HL-60/S4 (cell line): ENCODE data around the gene PEX11B.

Experiments
- in situ Hi-C: fragments of 300-500 bp; cut with MboI; formaldehyde crosslinking; loops from 2 replicates; pipeline ENCODE4 v1.14.3; 2022; ENCODE audit warnings: low sequenced_read_pairs

PEX11B gene

DNA sequence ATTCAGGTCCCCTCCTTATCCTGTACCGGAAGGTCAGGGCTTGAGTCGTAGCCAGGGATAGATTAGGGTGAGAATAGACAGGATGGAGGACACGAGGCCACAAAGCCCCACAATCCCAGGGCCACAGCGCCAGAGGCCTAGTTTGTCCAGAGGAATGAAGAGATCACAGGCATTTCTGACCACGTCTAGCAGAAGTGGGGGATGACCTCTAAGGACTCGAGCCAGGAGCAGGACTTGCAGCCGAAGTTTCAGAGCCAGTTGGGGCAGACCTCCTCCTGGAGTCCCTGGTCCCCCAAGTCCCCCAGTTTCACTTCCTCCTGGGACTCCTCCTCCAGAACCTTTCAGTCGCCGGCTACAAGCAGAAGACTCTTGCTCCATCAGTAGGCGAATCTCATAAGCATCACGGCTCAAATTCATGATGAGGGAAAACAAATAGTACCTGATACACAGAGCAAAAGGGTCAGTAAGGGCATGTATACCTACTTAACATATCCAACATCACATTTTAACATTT lies 6.3 kb downstream of the PEX11B start:
- in situ Hi-C loops, result no loop called here

- in situ Hi-C loops, result no loop called here
Measured at GRCh38 chr1:145908653-145909052, 9.9 kb downstream of the PEX11B start.

GRCh38 chr1:145906954-145907753 lies 11.4 kb downstream of the PEX11B start:
- in situ Hi-C loops, result no loop called here

DNA sequence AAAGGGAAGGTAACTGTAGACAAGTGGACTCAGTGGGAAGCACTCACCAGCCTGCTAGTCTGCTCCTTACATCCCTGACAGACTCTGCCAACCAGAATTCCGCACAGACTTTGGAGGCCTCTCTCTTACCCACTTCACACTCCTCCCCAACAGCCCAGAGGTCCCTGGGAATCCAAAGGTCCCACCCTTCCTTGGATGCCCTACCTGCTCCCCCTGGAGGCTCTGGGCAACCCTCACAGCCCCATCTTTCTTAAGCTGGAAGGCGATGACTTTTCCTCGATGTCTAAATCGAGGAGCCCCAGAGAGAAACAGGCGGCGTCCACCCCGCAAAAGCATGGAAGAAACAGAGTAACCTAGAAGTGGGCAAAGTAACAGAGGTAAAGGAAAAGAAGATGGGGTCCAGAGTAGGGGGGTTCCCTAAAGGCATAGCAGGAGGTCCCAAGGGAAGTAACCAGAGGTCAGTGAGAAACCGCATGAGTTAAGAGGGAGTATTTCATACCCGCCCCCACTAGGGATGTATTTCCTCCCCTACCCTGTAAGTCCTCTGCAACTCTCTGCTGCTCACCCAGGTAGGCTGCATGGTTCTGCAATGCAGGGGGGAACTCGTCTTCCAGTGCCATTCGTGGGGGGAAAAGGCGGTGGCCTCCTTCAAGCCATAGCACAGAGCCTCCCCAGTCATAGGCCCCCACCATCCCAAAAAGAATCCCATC lies 17.1 kb downstream of the PEX11B start:
- in situ Hi-C loops, result no loop called here

DNA sequence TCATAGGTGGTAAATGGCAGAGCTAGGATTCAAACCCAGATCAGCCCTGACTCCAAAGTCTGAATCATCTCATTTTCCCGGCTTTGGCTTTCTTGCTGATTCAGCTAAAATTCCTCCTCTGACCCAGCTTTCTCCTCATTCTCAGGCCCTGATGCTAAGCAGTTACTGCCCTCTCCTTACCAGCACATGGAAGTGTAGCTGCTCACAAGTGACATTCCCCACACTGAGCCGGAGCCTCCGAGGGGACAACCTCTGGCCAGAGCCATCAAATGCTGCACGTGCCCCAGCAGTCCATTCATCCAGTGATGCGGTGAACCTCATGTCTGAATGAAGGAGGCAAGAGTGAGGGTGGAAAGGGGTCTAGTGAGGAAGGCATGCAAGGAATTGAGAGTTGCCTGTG lies 19.8 kb downstream of the PEX11B start:
- in situ Hi-C loops, result loop anchor here (10.0 kb wide), 1 partner anchor 106 kb away; no protein-coding TSS in a partner anchor

DNA sequence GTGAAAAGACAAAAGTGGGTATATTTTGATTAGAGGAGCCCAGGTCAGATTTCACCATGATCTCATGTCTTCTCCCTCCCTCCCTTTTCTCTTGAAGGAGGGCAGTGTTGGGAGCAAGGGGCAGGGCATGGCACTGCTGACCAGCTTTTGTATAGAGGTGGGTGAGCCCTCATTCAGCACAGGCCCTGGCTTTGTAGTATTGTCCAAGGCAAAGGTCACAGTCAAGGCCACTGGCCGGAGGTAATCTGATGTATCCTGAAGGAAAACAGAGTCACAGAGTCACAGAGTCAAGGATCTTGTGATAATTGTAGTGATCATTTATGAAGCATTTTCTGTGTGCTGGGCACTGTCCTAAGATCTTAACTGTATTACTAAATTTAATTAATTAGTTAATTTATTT lies 20.5 kb downstream of the PEX11B start:
- in situ Hi-C loops, result loop anchor here (10.0 kb wide), 1 partner anchor 107 kb away; no protein-coding TSS in a partner anchor

DNA sequence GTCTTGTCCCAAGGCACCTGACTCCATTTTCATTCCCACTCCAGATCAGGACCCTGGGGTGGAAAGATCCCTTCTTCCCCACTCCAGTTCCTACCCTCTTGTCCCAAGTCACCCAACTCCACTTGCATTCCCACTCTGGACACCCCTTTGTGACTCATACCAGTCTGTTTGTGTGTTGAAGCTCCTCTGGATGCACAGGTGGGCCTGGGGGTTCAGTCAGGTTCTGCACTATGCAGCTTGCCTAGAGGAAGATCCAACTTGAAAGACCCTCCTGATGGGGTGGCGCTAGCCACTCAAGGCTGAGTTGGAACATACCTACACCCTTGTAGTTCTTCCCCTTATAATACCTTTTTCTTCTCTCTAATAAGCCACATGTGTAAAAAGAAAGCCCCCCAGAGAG lies 23.0 kb downstream of the PEX11B start:
- in situ Hi-C loops, result loop anchor here (10.0 kb wide), 1 partner anchor 109 kb away; no protein-coding TSS in a partner anchor

- in situ Hi-C loops, result loop anchor here (10.0 kb wide), 1 partner anchor 111 kb away; no protein-coding TSS in a partner anchor
Measured at GRCh38 chr1:145893306-145894055, 25.0 kb downstream of the PEX11B start.

GRCh38 chr1:145892486-145893087 lies 25.9 kb downstream of the PEX11B start:
- in situ Hi-C loops, result loop anchor here (10.0 kb wide), 1 partner anchor 112 kb away; no protein-coding TSS in a partner anchor

DNA sequence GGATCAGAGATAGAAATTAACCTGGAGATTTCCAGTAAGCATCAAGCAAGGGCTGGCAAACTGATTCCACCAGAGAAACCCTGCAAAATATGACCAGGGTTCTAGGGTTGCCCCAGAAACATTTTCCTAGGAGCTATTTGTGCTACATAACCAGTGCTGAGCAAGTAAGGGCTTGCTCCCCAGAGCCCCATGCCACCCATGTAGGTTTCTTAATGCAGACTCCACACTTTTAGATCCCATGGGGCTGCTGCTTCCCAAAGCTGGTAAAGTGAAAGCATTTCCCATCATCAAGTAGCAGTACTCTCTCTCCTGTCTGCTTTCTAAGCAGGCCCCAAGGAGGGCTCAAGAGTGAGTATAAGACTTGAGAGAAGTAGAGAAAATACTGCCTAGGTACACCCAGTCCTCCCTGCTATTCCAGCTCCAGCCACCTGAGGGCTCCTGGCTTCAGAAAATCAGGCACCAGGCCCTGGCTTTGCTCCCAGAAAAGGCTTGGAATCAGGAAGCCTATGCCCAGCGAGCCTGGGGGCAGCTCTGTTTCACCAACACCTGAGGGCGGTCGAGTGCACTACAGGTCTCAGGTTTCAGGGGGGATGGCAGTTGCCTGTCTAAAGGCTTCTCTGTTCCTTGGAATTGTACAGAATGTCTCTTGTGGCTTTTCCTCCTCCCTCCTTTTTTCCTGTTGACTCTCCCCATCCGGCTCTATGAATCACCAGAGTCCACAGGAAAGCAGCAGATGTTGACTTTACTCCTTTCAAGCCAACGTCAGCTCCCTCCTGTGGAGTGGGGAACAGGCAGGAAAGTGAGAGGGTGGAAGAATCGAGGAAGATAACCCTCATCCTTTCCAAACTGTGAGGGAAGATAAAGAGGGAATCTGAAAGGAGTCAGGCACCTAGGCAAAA lies 26.7 kb downstream of the PEX11B start:
- in situ Hi-C loops, result loop anchor here (10.0 kb wide), 1 partner anchor 113 kb away; no protein-coding TSS in a partner anchor

- in situ Hi-C loops, result loop anchor here (10.0 kb wide), 1 partner anchor 114 kb away; no protein-coding TSS in a partner anchor
Measured at GRCh38 chr1:145891143-145891542, 27.4 kb downstream of the PEX11B start.

GRCh38 chr1:145889722-145890121 lies 28.8 kb downstream of the PEX11B start:
- in situ Hi-C loops, result loop anchor here (10.0 kb wide), 1 partner anchor 115 kb away; no protein-coding TSS in a partner anchor

GRCh38 chr1:145887631-145888030 lies 30.9 kb downstream of the PEX11B start:
- in situ Hi-C loops, result no loop called here

GRCh38 chr1:145886816-145887215 lies 31.7 kb downstream of the PEX11B start:
- in situ Hi-C loops, result no loop called here

DNA sequence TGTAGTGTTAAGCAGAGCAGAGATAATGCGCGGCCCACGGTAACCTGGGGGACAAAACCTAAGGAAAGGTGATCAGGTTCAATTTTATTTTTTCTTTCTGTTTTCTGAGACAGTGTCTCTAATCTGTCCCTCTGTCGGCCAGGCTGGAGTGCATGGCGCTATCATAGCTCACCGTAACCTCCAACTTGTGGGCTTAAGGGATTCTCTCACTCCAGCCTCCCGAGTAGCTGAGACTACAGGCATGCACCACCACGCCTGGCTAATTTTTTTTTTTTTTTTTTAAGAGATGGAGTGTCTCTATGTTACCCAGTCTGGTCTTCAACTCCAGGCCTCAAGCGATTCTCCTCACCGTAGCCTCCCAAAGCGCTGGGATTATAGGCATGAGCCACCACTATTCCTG lies 32.1 kb downstream of the PEX11B start:
- in situ Hi-C loops, result no loop called here

DNA sequence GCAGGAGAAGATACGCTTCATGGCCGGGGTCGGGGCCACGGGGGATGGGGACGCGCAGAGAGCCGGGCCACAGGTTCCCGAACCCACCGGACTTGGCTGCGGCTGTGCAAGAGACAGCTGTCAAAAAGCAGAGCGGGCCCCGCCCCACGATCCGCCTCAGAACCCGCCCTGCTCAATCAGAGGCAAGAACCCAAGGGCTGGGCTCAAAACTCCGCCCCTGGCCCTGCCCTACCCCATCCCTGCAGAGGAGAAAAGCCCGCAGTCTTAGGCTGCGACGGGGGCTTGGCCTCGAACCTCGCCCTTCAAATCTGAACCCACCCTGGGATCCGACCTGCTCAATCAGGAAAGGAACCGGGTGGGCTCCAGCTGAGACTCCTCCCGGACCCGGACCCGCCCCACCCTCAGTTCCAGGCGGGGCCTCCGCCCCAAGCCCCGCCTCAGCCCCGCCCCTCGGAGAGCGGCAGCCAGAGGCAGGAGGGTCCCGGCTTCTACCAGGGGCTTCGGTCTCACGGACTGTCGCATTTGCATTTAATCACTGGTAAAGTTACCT lies 32.7 kb downstream of the PEX11B start, which contains the start of gene ANKRD35:
Gene ANKRD35 (minus strand): TSS at position 129 of the 550 bp plus-strand sequence. CDS start 108 bp downstream, at position 21.
- in situ Hi-C loops, result no loop called here

DNA sequence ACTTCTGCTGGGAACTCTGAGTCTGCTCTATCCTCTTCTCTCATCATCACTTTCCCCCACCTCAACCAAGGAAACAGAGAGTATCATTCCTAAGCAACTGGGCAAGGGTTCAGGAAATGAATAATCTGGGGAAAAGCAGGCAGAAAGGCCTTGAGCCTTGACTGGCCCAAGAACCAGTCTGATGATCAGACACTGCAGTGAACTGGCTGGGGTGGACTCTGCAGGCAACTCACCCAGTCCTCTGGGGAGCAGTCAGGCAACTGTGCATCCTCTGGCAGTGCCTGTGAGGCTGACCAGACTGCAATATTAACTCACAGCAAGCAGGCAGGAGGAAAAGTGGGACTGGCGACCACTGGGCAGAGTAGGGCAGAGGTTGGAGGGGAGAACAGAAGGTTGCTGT lies 33.8 kb downstream of the PEX11B start:
- in situ Hi-C loops, result no loop called here

GRCh38 chr1:145879775-145880174 lies 38.7 kb downstream of the PEX11B start:
- in situ Hi-C loops, result no loop called here

DNA sequence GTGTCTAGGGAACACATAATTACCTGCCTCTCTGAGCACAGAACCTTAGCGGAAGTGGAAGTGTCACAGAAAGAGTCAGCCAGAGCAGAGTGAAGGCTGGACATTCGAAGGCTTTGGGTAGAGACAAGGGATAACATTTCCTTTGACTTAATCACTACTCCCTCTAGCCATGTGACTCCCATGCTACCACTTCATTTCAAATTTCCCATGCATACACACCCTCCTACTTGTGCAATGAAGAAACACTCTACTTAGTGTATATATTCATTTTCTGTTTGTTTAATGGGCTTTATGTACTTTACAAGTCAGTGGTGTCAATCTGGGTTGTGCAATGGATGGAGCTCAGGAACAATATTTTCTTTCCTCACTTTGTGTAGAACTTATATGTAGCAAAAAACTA lies 39.8 kb downstream of the PEX11B start:
- in situ Hi-C loops, result no loop called here
